Uterus (tissue), 2 donors: ENCODE measurements around the gene AEN.

ENCODE experiments used
- CTCF ChIP-seq, 4 experiments: fragments of 200-600 bp in 2 of 4; fragments of 450-650 bp in 2 of 4; sonication (generic) in 2 of 4; IDR thresholded peaks; one replicate each; pipeline ENCODE4 v1.5.1; 2016 to 2019; ENCODE audit warnings: antibody characterized with exemption in 4 of 4, mild to moderate bottlenecking in 2 of 4, moderate library complexity in 1 of 4
- POLR2A ChIP-seq, 2 donors: fragments of 450-650 bp; IDR thresholded peaks; one replicate each; pipeline ENCODE4 v1.6.1; 2016; ENCODE audit warnings: antibody characterized with exemption in 2 of 2, mild to moderate bottlenecking in 1 of 2, moderate library complexity in 1 of 2

- no peak for TF ChIP-seq CTCF (IDR thresholded peaks at IDR 0.05)
- no peak for TF ChIP-seq POLR2A (IDR thresholded peaks at IDR 0.05)
These were observed 46.5 kb upstream of the AEN start for GRCh38 chr15:88574655-88575054.
